HG03196 (cell line): ENCODE results near the gene SLC27A2.
"Not testable (repeated sequence)": the region's sequence is repeated elsewhere in the genome, so short reads cannot be mapped to it uniquely, and the experiment has no call there.

Source experiments
- ATAC-seq: cut with Tn5 transposase; IDR thresholded peaks from one replicate; pipeline ENCODE4 v1.9.1; 2021; ENCODE audit not compliant: unreplicated experiment

The SLC27A2 gene

GRCh38 chr15:50181969-50182218 lies at the start of gene SLC27A2:
TSS of gene SLC27A2 (plus strand) at chr15:50182196. CDS start at chr15:50182428, 232 bp downstream.
- ATAC-seq, result no peak

DNA sequence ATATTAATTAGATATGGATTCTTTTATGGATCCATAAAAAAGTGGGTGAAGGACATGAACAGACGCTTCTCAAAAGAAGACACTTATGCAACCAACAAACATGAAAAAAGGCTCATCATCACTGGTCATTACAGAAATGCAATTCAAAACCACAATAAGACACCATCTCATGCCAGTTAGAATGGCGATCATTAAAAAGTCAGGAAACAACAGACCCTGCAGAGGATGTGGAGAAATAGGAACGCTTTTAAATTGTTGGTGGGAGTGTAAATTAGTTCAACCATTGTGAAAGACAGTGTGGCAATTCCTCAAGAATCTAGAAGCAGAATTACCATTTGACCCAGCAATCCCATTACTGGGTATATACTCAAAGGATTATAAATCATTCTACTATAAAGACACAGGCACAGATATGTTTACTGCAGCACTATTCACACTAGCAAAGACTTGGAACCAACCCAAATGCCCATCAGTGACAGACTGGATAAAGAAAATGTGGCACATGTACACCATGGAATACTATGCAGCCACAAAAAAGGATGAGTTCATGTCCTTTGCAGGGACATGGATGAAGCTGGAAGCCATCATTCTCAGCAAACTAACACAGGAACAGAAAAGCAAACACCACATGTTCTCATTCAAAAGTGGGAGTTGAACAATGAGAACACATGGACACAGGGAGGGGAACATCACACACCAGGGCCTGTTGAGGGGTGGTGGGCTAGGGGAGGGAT lies 49.6 kb upstream of the SLC27A2 start:
- ATAC-seq, result not testable (repeated sequence)

GRCh38 chr15:50134524-50135024 lies 47.4 kb upstream of the SLC27A2 start:
- peak; percentile 64 for ATAC-seq

DNA sequence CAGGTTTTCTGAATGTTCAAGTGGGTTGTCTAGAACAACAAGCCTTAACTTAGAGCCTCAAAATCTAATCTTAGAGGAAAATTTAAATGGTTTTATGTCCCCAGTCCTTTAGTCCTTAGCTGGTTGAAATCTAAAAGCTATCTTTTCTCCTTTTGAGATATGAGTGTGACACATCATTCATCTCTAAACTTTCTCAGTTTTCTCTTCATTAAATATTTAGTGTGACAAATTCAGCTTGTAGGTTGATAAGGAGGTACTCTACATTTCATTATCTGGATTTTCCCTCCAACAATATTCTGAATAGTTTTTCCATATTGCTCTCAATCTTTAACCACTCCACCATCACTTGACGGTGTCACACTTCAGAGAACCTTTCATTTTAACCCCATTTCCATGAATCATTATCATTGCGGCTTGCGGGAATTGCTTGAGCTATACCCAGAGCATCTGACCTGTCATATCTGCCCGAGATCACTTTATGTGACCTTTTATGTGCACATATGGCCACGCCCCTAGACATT lies 46.9 kb upstream of the SLC27A2 start:
- ATAC-seq, result peak; percentile 71

DNA sequence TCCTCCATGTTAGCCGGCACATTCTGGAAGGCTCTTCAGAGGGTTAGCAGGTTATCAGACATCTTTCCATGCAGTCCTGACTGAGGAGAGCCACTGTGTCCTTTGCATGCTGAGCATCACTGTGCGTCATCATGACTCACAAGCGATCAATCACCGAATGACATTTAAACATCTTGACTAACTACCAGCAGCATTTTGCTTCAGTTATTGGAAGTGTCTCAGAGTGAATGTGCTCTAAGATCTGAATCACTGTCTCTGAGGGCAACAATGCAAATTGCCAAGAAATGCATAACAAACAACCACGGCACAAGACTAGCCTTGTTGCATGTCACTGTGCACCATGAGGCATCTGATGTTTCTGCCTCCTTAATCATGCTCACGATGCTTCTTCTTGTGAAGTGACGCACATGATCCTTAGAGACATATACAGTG lies 44.6 kb upstream of the SLC27A2 start:
- no peak for ATAC-seq

DNA sequence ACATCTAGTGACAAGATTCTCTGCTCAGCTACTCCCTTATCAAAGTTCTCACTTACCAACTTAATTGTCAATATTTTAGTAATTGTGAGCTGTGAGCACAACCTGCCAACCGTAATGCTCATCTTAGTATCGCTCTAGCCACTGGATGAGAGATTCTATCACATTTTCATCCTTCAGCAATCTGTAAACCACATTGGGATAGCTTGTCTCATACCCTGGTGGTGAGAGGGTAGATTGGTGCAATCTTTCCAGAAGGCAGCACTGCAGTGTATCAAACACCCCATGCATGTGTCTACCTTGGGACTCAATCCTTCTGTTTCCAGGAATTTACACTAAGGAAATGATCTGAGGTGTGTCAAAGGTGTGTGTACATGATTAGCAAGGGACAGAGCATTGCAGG lies 44.1 kb upstream of the SLC27A2 start:
- no peak for ATAC-seq

- ATAC-seq, result no peak
Observed at GRCh38 chr15:50138391-50138790, 43.6 kb upstream of the SLC27A2 start.

- ATAC-seq, result no peak
Observed at GRCh38 chr15:50140098-50140497, 41.9 kb upstream of the SLC27A2 start.

GRCh38 chr15:50140983-50141382 lies 41.0 kb upstream of the SLC27A2 start:
- no peak for ATAC-seq

GRCh38 chr15:50141856-50142255 lies 40.1 kb upstream of the SLC27A2 start:
- no peak for ATAC-seq

- ATAC-seq, result no peak
Observed at GRCh38 chr15:50143255-50143860, 38.6 kb upstream of the SLC27A2 start.

- ATAC-seq, result no peak
Observed at GRCh38 chr15:50144341-50145120, 37.5 kb upstream of the SLC27A2 start.

DNA sequence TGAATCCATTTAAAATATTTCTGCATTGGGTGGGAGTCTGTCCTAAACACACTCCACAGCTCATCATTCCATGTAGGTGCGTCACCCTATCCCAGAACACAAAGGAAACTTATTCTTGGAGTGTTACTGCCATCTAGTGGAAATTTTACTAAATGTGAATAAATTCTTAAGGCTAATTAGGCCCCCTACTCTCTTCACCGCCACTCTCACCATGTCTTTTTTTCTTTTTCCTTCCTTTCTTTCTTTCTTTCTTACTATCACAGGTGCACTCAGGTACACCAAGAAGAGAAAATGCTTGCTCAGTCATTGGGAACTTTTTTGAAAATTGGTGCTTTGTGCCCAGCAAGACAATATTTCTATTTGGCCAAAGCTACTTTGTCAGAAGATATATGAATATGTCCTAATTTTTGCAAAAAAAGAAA lies 36.5 kb upstream of the SLC27A2 start:
- no peak for ATAC-seq

- ATAC-seq, result no peak
Observed at GRCh38 chr15:50146632-50147031, 35.4 kb upstream of the SLC27A2 start.

DNA sequence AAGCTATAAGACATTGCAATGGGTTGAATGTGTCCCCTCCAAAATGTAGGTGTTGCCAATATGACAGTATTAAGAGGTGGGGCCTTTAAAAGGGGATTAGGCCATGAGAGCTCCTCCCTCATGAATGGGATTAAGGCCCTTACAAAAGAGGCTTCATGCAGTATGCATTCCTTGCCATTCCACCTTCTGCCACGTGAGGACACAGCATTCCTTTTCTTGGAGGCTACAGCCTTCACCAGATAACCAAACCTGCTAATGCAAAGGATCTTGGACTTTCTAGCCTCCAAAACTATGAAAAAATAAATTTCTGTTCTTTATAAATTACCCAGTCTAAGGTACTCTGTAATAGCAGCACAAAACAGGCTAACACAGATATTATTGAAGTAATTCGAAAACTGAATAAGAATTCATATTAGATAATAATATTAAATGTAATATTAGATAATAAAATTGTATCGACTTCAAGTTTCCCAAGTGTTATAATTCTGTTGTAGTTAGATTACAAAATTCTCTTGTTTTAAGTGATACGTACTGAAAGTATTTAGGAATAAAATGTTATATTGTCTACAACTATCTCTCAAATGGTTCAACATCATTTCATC lies 33.5 kb upstream of the SLC27A2 start:
- ATAC-seq, result no peak

- ATAC-seq, result no peak
Observed at GRCh38 chr15:50149090-50149489, 32.9 kb upstream of the SLC27A2 start.

DNA sequence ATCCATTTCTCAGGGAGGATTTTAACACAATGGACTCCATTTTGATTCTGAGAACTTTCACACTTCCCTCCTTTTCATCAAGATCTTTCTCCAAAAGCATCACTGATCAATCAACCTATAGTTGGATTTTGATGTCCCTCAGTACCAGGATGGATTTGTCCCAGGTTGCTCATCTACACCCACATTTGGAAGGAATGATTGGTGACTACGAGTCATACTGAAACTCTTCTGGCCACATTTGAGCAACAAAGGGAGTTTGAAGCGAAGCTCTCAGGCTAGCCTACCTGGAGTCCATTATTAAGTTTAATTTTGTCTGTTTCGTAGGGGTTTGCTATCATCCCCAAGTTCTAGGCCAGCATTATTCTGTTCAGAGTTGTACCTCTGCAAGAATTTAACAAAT lies 31.6 kb upstream of the SLC27A2 start:
- ATAC-seq, result no peak

- no peak for ATAC-seq
Observed at GRCh38 chr15:50150851-50151250, 31.1 kb upstream of the SLC27A2 start.

GRCh38 chr15:50151476-50151875 lies 30.5 kb upstream of the SLC27A2 start:
- no peak for ATAC-seq

DNA sequence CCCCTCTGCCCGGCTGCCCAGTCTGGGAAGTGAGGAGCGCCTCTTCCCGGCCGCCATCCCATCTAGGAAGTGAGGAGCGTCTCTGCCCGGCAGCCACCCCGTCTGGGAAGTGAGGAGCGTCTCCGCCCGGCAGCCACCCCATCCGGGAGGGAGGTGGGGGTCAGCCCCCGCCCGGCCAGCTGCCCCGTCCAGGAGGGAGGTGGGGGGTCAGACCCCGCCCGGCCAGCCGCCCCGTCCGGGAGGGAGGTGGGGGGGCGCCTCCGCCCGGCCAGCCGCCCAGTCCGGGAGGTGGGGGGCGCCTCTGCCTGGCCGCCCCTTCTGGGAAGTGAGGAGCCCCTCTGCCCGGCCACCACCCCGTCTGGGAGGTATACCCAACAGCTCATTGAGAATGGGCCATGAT lies 23.8 kb upstream of the SLC27A2 start:
- ATAC-seq, result not testable (repeated sequence)

DNA sequence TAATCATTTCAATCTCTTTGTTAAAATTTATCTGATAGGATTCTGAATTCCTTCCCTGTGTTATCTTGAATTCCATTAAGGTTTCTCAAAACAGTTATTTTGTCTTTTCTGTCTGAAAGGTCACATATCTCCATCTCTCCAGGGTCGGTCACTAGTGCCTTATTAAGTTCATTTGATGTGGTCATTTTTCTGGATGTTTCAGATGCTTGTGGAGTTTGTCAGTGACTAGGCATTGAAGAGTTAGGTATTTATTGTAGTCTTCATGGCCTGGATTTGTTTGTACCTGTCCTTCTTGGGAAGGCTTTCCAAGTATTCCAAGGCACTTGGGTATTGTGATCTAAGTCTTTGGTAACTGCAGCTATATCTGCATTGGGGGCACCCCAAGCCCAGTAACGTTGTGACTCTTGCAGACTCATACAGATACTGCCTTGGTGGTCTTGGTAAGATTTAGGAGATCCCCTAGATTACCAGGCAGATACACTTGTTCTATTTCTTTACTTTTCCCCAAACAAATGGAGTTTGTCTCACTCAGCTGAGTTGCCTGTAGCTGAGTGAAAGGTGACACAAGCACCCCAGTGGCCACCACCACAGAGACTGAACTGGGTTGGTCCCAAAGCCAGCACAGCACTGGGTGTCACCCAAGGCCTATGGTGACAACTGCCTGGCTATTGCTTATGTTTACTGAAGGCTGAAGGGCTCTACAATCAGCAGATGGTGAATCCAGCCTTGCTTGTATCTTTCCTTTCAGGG lies 18.9 kb upstream of the SLC27A2 start:
- no peak for ATAC-seq
